GM18909 (cell line): Measurements from ENCODE around the gene ACADVL.

ENCODE experiments used
- ATAC-seq: cut with Tn5 transposase; IDR thresholded peaks from one replicate; pipeline ENCODE4 v1.9.1; 2021; ENCODE audit warnings: mild to moderate bottlenecking; ENCODE audit not compliant: unreplicated experiment, poor library complexity

ACADVL gene

DNA sequence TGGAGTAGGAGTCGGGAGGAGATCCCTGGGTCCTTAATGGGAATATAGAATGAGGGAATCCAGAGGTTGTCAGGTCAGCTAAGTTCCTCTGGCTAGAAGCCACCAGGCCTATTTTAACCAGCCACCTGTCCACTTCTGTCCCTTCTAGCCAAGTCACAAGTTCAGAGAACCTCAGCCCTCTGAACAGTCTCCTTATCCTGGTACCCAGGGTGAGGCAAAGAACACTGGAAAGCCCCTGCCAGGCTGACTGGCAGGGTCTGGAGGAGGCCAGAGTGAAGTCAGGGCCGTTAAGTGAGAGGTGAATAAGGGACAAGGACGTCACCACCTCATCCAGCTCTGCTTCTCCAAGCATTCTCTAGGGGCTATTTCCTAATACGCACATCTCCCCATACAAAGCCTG lies 29.1 kb downstream of the ACADVL start:
- ATAC-seq: no peak

DNA sequence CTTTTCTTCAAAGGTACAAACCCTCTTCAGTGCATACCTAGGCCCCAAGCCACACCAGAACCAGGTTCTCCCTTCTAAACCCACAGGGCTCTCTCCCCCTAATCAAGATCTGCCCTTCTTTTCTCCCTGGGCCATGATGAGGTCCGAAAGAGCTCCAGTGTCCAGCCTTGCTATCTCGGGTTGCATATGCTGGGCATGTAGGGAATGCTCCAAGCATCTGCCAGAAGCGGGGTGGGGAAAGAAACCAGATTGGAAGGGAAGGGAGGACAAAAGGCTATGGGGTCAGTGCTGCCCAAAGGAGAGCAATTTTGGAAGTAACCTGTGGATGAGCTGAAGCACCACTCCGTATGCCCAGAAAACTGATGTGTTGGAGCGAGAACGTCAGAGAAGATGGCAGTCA lies 29.5 kb downstream of the ACADVL start:
- no peak for ATAC-seq

DNA sequence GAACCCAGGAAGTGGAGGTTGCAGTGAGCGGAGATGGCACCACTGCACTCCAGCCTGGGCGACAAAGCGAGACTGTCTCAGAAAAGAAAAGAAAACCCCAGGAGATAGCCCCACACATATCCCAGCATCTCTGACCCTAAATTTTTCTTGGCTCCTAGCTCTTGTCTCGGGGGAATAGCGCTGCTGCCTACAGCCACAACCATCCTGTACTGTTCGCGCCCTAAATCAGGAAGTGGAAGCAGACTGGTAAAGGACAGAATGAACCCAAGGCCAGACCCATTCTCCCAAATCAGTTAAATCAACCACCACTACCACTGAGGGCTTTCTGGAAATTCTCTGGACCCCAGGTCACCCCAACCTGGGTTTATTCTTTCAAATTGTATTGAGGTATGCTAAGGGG lies 30.1 kb downstream of the ACADVL start:
- no peak for ATAC-seq

DNA sequence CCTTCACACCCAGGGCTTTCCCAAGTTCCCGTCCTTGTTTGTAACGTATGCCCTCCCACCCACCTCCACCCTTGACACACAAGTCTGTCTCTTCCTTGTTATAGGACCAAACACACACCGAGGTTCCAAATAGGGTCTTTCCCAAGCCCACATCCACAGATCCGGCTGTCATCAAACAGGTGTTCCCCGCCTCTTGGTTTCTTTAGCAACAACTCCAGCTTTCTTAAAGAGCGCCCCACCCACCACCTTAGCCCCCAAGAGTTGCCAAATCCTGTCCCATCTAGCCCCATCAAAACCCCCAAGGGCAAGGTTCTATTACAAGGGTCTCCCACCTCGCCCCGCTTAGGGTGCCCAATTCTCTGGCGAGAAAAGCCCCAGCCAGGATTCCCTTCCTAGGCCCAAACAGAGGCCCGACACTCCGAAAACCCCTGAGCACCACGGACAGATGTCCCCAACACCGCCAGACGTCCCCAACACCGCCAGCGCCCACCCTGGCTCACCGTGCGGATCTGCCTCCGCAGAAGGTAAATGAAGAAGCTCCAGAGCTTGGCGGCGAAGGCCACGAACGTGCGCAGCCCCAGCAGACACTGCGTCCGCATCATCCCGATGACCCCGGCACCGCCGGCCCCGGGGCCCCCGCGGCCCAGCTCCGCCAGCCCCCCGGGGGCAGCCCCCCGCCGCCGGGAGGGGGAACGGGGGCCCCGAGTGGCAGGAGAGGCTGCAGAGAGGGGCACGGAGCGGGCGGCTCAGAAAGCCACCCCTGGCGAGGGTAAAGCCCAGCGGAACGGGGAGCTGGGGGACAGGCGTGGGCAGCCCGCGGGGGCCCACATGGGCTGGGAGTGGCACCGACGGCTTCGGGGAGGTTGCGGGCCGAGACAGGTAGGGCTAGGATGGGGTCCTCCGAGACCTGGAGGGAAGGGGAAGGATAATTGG lies 31.2 kb downstream of the ACADVL start:
- ATAC-seq: no peak

DNA sequence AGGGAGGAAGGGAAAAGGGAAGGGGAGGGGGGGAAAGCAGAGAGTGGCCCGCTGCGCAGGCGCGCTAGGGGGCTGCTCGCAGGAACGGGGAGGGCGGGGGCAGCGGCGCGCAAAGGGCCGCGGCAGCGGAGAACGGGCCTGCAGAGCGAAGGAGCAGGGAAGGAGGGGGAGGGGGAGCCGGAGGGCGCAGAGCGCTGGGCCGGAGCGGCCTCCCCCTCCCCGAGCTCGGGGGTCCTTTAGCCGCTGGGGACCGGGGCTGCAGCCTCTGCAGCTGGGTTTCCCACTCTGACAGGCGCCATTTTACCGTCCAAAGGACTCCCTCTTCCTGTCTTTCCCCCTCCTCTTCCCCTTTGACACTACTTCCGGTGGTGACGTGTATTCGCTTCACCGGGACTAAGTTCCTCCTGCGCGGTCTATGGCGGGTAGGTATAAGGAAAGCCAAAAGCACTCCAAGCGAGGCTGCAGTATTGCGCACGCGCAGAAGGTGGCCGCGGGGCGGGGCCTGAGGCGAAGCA lies 32.0 kb downstream of the ACADVL start, which contains the start of gene CTDNEP1:
TSS of gene CTDNEP1 (minus strand) at position 74 of the 515 bp plus-strand sequence. CDS start 438 bp downstream, outside the sequence.
- peak; percentile 79 for ATAC-seq

DNA sequence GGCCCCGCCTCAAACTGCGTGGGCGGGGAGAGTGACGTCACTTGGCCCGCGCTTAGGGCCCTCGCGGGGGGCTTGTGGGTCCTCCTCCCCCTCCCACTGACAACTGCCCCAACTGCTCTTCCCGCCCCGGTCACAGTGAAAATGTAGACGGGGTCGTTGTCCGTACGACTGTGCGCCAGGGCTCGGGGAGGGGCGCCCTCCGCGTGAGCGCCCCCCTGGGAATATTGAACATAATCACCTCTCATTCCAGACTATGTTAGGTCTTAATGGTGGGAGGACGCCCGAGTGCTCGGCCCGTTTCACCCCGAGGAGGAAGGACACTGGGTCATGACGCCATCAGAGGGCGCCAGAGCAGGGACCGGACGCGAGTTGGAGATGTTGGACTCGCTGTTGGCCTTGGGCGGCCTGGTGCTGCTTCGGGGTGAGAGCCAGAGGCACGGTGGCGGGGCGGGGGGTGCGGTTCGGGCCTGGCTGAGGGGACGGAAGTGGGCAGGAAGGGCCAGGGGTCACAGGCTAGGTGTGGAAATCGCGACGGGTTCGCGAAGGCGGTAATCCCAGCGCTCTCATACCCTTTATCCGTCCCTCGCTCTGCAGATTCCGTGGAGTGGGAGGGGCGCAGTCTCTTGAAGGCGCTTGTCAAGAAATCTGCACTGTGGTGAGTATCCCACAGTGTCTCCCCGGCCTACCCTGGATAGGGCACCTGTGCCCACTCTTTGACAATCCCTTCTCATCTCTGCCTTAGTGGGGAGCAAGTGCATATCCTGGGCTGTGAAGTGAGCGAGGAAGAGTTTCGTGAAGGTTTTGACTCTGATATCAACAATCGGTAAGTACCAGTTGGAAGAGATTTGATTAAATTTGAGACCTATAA lies 32.7 kb downstream of the ACADVL start, which contains the start of gene ELP5:
TSS of gene ELP5 (plus strand) at position 40 of the 868 bp plus-strand sequence. CDS start at position 376, 336 bp downstream.
- ATAC-seq: peak; percentile 63

DNA sequence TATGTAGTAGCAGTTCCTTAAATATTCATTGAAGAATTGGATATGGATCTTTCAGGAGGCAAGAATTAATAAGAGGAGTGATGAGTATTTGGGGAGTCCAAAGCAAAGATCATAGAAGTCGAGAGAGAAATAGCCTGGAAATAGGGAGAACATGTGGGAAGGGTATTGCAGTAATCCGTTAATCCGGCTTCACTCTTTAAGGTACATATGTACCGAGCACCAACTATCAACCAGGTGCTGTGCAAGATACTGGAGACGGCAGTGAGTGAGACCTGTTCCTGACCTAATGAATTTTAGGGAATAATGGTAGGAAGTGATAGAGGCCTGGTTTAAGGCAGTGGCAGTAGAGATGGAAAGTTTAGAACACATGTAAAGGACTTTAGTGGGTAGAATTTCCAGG lies 33.3 kb downstream of the ACADVL start:
- ATAC-seq: no peak

DNA sequence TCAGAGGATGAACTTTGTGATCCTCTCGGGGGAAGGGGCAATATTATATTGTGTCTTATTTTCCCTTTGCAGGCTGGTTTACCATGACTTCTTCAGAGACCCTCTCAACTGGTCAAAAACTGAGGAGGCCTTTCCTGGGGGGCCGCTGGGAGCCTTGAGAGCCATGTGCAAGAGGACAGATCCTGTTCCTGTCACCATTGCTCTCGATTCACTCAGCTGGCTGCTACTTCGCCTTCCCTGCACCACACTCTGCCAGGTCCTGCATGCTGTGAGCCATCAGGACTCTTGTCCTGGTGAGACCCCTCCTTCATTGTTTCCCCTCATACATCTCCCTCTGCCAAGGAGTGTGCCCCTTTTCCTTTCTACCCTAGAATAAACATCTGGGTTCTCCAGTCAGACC lies 34.8 kb downstream of the ACADVL start:
- ATAC-seq: no peak

DNA sequence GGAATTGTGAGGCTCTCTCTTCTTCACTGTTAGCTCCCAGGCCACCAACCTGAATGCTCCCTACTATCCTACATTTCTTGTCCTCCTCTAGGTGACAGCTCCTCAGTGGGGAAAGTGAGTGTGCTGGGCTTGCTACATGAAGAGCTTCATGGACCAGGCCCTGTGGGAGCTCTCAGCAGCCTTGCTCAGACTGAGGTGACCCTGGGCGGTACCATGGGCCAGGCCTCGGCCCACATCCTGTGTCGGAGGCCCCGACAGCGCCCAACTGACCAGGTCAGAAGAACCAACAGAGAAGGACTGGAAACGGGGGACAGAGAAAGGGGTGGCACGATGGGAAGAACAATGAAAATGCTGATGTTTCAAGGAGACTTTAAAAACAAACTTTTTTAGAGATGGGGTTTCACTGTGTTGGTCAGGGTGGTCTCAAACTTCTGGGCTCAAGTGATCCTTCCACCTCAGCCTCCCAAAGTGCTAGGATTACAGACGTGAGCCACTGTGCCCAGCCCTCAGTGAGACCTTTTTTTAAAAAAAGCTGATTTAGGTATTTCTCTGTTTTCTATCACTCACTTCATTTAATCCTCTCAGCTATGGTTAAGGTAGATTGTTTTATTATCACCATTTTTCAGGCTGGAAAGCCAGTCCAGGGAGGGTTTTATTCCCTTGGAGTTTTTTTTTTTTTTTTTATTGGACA lies 37.2 kb downstream of the ACADVL start:
- no peak for ATAC-seq

DNA sequence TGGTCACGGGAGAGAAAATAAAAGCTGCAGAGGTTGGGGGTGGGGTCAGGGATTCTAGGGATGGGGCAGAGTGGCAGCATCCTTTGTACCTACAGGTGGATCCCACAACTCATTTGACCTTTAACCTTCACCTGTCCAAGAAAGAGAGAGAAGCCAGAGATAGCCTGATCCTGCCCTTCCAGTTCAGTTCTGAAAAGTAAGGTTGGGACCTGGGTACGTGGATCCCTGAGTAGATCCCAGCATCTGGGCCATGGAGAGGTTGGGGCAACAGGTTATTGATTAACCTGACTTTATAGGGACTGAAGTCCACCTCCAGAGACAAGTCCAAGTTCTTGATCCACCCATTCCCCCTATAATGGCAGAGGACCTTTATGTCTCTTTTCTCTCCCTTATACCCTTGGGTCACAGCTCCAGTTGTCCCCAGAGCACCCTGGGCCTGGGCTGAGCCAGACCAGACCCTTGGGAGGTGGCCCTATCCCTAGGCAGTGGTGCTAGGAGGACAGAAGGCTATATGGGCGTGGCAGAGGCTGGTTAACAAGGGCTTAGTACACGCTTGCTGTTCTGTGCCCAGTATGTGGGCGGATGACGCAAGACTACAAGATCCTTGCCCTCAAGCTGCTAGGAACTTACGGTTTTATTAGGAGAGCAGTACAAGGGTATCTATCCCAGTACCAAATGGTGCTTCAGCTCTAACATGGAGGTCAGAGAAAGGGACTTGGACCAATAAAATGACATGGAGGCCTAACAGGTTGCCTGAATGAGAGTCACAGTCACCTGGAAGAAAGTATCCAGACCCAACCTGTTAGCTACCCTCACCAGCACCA lies 39.2 kb downstream of the ACADVL start:
- ATAC-seq: no peak

DNA sequence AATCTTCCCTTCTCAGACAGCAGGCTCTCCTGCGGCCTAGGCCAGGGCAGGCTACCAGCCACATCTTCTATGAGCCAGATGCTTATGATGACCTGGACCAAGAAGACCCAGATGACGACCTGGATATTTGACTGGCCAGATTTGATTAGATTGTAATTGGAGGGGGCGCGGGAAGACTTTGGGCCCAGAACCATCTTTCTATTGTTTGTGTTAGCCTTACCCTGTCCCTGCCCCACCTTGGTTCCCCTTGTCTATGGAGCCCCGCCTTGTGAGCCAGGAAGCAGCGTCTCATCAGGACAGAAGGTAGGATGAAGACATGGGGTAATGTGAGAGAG lies 39.8 kb downstream of the ACADVL start:
- no peak for ATAC-seq

DNA sequence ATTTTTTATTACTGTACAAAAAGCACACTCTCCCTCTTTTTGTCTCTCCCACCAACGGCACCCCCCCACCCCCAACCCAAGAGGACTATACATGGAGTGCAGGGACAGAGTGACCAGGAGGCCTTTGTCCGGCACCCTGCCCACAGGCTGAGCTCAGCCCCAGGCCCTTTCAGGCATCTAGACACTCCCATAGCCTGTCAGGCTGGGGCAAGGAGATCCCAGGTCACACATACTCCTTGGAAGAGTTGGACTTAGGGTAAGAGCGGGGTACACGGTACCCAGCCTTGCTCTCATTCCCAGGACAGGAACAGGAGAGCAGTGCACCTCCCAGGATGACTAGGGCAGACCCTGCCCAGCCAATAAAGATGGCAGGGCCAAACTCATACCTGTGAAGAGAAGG lies 40.4 kb downstream of the ACADVL start:
- ATAC-seq: no peak

DNA sequence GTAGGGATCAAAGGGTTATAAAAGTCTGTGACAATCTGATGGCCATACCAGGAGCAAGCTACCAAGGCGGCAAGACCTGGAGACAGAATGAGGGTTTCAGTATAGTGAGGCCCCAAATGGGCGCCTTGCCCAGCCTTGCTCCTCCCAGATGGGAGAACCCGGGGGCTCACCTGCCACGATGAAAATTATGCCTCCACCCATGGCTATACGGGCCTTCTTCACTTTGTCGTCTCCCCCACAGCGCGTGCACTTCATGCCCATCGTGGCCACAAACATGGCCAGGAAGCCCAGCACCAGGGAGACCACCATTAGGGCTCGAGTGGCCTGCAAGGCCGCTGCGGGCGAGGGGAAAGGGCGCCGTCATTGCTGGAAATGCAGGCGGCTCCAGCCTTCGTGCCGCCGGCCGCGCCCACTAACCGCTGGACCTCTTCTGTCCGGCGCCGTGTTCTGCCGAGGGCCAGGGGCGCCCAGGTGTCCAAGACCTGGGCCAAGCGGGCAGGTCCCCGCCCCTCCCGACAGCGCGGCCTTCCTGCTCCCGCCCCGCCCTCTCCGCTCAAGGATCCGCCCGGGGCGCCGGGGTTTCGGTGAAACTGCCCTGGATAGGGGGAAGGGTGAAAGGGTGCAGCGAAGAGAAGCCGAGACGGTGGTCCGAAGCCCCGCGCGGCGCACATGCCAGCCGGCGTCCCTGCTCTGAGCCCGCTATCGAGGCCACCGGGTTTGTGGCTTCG lies 41.1 kb downstream of the ACADVL start:
- ATAC-seq: no peak

DNA sequence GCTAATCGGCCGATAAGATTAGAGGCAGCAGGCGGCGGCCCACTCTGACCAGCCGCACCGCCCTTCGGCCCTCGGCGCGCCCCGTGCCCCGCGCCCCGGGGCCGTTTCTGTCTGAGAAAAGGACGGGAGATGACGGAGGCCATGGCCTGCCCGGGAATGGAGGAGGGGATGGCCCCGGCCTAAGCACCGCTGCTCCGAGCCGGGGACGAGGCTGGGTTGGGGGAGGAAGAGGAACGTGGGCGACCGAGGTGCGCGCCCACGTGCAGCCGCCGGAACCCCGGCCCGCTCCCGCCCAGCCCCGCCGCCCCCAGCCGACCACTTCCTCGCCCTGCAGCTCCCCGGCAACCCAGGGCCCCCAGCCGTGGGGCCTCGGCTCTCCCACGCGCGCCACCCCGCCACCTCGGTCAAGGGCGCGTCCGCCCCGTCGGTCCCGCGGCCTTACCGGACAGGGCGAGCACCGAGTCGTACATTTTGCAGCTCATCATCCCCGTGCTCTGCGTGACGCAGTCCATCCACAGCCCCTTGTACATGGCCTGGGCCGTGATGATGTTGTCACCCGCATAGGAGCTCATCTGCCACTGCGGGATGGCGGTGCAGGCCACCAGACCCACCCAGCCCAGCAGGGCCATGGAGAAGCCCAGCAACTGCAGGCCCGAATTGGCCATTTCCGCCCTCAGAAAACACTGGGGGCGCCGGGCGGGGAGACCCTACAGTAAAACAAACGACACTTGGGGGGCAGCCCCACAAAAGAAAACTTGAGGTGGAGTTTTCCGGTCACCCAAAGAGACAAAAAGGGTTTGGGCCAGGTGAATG lies 41.8 kb downstream of the ACADVL start:
- ATAC-seq: no peak

DNA sequence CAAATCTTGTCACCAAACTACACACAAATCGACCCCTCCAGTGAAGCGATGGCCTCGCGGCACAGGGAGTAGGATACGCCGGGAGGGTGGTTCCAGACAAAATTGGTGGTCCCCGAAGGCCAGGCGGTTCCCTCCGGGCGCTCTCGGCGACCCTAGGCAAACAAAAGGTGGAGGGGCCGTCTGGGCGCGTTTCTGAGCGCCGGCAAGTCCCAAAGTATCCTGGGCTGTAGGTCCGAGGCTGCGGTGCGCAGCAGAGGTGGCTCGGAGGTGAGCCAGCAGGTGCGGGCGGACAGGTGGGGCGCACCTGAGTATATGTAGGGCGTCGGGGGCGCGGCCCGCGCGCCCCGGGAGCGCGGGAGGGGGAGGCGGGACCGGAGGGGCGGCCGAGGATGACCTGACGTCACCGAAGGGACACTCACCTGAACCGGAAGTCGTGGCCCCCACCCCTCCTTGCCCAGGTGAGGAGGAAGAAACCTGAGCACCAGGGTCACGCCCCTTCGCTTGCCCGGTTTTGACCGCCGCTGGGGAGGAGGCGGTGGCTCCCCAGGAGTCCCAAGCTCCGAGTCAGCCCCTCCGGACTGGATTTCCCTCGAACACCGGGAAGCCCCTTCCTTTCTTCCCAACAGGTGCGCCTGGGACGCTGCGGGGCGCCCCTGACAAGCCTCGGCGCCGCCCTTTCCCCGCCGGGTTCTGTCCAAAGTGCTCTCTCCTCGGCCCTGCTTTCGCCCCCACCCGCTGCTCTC lies 42.6 kb downstream of the ACADVL start, which contains the start of gene CLDN7:
TSS of gene CLDN7 (minus strand) at position 287 of the 743 bp plus-strand sequence. CDS start 435 bp downstream, outside the sequence.
- ATAC-seq: no peak

DNA sequence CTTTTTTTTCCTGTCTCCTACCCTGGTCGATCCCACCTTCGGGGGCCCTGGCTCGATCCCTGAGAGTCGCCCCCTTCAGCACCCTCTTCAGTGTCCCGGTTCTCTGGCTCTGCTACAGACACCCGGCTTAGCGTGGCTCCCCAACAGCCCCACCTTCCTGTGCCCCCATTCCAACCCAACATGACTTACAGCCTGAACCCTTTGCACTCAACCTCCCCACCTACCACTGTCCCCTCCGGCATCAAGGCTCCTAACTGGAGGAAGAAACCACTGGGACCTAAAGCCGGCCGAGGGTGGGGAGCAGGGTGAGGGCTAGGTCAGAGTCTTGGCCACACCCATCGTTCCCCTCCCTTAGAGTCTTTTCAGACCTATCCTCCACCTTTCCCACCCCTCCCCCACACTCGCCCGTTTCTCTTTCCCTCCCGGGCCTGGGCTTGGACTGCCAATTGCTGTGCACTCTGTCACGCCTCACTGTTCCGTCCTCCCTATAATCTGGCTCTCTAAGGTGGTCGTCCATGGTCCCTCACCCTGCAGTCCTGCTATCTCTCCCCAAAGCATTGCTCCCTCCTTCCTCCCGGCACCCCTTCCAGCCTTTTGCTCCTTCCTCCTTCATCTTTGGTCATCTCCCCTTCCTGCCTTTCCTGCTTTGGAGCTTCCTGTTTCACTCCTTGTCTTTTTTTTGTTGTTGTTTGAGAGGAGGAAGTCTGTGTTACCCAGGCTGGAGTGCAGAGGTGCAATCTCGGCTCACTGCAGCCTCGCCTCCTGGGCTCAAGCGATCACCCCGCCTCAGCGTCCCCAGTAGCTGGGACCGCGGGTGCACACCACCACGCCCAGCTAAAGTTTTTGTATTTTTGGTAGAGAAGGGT lies 43.4 kb downstream of the ACADVL start:
- ATAC-seq: no peak

DNA sequence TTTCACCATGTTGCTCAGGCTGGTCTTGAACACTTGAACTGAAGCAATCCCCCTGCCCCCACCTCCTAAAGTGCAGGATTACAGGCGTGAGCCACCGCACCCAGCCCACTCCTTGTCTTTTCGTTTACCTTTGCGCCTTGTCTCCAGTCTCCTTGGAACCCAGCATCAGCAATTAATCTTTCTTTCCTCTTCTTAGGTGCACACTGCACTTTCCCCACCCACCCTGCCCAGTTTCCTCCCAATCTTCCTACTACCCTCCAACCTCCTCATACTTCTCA lies 44.0 kb downstream of the ACADVL start:
- no peak for ATAC-seq
